SK-N-SH treated with all-trans-retinoic acid at 6 μM for 48 hours (cell line): ENCODE measurements around the gene PCDHA6.

Experiments used
- ATAC-seq: fragments of 200-7000 bp; cut with Tn5 transposase; 3 replicates; pipeline ENCODE4 v1.9.1; 2020; ENCODE audit warnings: mild to moderate bottlenecking, moderate library complexity
- ARNTL ChIP-seq: fragments of 450-650 bp; formaldehyde crosslinking; IDR thresholded peaks from 2 replicates; pipeline ENCODE4 v1.5.0; 2020; ENCODE audit warnings: low read depth, mild to moderate bottlenecking, moderate library complexity, borderline replicate concordance
- ESRRG ChIP-seq: fragments of 250-450 bp; sonication (Bioruptor Pico); IDR thresholded peaks from 2 replicates; pipeline ENCODE4 v1.6.1; 2021; ENCODE audit warnings: mild to moderate bottlenecking
- GLIS3 ChIP-seq: fragments of 250-450 bp; sonication (Bioruptor Pico); IDR thresholded peaks from 2 replicates; pipeline ENCODE4 v1.5.0; 2020; ENCODE audit warnings: mild to moderate bottlenecking, moderate library complexity
- TCF4 ChIP-seq: fragments of 250-450 bp; sonication (Bioruptor Pico); IDR thresholded peaks from 2 replicates; pipeline ENCODE4 v1.8.0; 2021; ENCODE audit warnings: mild to moderate bottlenecking, moderate library complexity, borderline replicate concordance
- ZFP3 ChIP-seq: fragments of 250-450 bp; sonication (Bioruptor Pico); IDR thresholded peaks from 2 replicates; pipeline ENCODE4 v1.5.0; 2020; ENCODE audit warnings: mild to moderate bottlenecking, moderate library complexity
- ZNF565 ChIP-seq: fragments of 450-650 bp; formaldehyde crosslinking; conservative IDR thresholded peaks from 2 replicates; pipeline ENCODE4 v1.5.0; 2020; ENCODE audit warnings: low read depth, mild to moderate bottlenecking, moderate library complexity

Gene PCDHA6

GRCh38 chr5:140877262-140877581 is 49.5 kb downstream of the PCDHA6 start:
- no peak for ATAC-seq
- TF ChIP-seq ESRRG (CRISPR knock-in tag) (no peak), TCF4 (no peak), ZNF565 (no peak), ZFP3 (CRISPR knock-in tag) (no peak), GLIS3 (no peak), ARNTL (CRISPR knock-in tag) (no peak)
